LoVo (cell line): Measurements from ENCODE around the gene SEC31A.

Source experiments
- DNase-seq: peaks from one replicate; pipeline ENCODE4 v3.0.0-alpha.2; 2016; ENCODE audit warnings: low spot score

Gene SEC31A

DNA sequence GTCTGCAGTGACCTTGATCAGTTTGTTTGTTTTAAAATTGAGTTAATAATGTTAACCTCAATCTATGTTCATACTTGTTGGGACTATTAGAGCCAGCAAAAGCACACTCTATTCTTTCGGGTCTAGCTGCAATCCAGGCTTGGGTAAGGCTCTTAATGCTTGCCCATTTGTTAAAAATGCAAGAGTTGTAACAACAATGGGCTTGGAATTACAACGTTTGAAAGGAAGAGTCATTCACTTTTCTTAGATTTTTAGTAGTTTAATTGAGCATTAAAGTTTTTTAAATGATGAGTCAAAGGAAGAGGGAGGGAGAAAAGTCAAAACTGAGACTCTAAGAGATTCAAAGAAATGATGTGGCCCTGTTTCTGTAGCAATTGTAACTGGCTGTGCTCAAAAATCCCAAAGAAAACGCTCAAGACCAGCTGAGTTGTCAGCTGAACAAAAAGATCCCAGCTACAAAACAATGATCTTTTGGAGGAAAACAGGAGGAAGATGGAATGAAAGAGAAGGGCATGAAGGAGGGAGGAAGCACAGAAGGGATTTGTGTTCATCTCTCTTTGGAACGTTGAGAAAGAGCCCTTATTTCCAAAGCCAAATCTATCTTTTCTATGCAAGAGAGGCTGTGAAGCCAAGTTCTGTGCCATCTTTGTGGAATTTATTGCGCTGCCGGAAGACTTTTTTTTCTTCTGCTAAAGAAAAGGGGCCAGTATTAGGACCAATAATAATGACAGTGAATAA lies 97.9 kb downstream of the SEC31A start:
- DNase-seq = no peak

DNA sequence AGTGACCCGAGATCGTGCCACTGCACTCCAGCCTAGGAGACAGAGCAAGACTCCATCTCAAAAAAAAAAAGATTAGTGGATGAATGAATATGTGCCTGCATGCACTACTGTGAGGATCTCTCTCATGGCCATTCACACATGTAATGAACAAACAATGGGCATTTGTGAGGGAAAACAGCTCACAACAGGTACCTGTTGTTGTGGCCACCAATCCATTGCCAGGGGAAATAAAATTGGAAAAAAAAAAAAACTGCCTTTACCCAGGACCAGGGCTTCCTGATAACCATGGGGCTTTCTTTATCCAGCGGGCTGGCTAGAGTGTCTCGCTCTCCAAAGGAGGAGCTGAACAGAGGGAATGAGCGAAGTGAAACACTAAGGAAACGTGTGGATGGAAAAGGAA lies 99.8 kb downstream of the SEC31A start:
- DNase-seq = no peak

DNA sequence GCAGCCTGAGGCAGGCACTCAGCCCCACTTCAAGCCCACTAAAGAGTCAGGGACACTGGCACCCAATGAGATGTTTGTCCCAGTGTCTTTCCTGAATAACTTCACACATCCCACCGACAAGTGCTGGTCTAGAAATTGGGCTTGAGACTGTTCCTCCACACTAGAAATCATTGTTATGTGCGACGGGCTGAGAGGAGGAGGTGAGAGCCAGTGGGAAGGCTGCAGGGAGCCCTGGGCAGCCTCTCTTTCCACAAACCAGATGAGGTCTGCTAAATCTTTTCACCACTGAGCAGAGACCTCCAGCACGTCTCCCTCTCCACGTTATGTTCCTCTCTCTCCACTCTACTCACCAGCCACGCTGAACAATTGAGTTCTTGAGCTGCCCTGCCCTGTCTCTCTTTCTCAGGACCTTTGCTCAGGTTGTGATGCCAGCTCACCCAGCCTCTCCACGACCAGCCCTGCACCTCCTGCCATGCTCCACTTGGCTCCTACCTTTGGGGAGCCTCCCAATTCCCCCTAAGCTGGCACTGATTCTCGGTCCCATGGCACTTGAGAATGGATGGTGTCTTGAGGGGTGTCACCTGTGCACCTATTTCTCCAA lies 100.8 kb downstream of the SEC31A start:
- DNase-seq = no peak

DNA sequence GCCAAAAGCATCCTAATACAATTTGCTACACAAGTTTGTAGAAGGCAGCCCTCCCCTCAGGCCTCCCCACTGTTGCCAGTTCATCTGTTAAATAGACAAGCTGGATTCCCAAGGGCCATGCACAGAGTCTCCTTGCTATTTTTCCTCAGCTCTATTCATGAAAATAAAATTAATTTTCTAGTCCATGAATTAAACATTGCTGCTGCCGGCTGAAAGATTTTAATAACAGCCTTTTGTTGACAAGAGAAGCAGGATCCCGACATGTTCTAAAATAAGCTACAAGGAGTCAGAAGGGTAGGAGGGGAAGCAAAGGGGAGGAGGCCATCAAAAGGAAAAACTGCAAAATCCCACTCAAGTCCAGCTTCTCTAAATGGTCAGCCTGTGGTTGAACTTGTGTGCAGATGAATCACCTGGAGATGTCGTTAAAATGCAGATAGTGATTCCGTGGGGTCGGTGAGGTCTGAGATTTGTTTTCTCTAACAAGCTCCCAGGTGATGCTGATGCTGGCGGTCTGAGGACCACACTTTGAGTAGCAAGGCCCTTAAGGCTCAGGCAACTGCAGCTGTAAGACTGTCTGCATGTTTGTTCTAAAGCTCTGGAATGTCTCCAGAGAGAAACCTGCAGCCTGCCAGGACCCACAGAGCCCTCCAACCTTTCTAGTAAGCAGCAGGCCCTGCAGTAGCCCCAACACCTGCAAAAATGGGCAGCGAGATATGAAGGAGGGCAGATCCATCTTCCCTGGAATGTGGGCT lies 101.8 kb downstream of the SEC31A start:
- DNase-seq = no peak

DNA sequence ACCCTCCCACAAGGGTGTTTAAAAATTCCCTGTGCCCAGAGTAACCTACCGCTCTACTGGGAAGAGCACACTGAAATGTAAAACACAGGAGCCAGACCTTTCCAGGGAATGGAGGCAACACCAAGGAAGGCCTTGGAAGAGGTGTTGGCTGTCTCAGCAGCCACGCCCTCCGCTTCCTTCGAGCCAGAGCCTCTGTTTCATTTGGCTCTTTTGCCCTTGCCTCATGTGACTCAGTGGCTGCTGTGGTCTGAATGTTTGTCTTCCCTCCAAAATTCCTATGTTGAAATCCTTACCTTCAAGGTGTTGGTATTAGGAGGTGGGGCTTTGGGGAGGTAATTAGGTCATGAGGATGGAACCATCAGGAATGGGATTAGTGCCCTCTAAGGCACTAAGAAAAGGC lies 103.6 kb downstream of the SEC31A start:
- DNase-seq = peak; percentile 72

DNA sequence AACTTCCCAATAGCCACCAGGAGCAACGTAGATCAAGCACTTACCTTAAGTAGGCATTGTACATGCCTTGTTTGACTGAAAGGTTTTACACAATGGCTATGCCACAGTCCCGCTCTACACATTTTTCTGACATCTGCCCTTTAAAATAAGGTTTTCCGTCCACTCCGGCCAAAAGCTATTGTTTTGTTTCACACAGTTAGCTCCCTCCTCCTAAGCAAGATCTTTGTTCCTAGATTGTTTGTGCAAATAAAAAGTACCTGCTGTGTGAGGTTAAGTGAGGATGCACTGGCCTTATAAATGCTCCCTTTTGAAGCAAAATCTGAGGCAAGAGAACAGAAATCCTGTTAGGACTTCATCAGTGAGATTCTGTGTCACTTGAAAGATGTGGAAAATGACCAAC lies 104.1 kb downstream of the SEC31A start:
- no peak for DNase-seq

DNA sequence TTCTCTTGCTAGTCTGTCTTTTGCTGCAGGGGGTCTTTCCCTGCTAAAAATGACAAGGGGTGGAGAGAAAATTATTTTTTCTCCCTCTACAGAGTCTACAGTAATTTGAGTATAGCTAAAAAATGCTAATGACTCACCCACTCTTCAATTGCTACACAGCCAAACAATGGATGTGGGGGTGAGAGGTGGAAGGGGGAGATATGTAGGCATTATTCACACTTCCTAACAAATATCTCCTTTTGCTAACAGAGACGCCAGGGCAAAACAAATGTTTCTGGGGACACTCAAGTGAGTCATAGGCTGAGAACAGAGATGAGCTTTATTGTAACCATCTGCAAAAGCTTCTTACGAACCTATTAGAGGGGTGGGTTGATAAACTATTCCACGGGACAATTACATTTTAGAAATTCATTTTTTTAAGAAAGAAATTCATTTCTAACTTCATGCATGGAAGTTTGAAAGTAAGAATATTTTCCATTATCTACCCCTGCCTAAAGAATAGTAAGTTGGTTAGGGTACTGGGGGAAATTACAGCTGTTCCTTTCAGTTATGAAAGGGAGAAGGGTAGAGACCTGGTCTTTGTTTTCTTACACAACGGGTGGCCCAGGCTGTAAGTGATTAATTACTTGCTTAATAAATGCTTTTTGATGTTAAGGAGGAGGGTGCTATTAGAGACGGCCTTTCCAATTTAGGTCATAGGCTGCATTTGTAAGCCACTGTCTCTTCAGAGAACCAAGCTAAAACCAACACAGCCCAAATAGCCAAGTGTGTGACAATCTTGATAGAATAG lies 105.1 kb downstream of the SEC31A start:
- DNase-seq = no peak

DNA sequence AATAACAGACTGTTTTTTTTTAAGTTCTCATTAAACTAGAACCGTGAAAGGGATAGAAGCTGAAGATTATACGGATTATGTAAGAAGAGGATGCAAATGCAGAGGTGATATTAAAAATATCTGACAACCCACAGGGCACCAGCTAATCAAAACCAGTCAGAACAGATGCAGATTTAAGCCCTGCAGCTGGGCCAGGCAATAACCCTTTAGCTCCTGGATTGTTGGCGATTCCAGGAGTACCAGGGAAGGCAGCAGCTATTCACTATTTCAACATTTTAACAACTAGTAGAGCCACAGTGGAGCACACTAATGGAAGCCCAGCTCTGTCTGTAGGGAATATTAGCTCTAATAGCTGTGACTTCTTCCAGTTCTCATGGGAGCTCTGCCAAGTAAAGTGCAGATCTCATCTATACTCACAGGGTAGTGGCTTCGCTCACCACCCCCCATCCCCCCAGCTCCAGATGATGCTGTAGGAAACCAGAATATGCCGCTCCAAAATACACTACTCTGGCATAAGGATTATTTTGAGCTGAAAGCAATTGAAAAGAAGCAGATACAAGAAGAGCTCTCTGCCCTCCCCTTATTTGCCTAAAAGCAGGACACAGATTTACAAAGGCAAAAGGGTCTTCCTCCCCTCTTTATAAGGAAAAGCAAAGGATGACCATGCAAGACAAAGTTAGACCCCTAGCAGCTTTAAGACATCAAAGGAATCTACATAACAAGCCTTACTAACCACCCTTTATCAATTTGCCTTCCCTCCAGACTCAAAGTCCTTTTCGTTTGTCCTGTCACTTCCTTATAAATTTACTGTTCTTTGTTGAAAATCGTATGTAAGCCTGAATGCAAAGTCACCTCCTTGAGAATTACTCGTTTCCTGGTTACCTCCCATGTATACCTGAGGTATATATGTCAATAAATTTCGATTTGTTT lies 106.0 kb downstream of the SEC31A start:
- DNase-seq = no peak

DNA sequence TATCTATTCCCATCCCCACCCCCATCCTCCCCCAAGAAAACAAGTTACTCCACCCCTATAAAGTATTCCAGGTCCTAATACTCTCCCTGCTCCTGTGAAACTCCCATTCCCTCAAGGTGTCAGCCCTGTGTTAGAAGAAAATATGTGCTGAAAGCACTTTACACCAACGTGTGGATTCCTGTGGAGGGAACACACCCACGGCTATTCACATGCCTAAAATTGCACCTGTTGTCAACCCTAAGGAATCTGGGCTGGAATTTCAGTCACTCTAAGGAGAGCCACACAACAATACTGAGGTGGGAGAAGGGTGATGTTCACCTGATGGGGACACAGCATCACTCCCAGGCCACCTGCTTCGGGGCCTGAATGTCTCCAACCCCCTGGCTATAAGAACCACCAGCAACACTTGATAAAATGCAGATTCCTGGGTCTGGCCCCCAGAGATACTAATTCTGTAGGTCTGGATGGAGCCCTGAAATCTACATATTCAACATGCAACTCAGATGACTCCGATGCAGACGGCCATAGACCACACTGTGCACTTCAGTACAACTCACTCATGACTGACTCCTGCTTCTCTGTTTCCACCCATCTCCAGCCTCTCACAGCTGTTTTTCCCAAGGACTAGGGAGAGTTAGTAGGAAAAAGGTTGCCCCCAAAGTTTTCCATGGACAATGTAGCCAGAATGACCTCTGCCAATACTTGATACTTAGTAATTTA lies 108.2 kb downstream of the SEC31A start:
- peak; percentile 47 for DNase-seq

DNA sequence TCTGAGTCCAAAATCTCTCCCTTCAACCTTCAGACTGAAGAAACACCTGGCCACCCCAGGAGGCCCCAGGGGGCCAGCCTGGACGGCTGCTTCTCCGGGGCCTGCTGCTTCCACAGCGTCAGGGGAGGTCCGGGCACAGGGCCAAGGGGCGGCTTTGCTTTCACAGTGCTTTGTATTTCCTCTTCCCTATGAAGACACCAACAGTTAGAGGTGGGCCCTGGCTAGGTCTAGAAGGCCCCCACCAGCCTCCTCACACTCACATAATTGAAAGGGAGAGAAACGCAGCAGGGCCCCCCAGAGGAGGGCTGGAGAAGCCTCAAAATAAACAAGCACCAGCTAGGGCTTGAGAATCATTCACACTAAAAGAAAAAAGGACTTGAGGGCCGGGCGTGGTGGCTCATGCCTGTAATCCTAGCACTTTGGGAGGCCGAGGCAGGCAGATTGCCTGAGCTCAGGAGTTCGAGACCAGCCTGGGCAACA lies 110.2 kb downstream of the SEC31A start:
- peak; percentile 73 for DNase-seq

DNA sequence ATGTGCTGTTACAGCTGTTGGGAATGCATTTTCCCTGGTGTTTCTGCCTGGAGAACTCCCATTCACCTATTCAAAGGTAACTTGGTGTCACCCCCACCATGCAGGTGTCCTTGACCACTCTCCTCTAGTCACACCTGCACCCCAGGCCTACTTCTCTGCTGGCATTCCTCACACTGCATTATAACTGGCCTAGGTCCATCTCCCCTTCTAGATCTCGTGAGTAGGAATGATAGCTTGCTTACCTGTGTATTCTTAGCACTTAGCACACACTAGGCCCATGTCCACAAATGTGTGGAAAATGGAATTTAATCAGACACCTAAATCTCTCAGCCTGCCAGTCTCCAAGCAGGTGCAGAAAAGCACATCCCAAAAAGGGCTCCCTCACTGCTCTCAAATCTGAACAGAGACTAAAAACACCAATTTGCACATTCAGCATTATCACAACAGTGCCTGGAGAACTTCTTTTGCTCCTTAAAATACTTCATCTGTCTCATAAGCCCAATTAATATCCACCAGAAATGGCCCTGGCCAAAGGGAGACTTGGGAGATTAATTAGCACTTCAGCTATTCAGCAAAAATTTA lies 110.7 kb downstream of the SEC31A start:
- no peak for DNase-seq

DNA sequence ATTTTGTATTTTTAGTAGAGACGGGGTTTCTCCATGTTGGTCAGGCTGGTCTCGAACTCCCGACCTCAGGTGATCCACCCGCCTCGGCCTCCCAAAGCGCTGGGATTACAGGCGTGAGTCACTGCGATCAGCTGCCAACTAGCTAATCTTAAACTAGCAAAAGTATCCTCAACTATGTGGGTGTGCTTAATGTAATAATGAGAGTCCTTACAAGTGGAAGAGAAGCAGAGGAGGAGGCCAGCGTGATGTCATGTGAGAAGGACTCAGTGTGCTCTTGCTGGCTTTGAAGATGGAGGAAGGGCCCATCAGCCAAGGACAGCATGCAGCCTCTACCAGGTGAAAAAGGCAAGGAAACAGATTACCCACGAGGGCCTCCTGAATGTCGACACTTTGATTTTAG lies 111.9 kb downstream of the SEC31A start:
- no peak for DNase-seq

DNA sequence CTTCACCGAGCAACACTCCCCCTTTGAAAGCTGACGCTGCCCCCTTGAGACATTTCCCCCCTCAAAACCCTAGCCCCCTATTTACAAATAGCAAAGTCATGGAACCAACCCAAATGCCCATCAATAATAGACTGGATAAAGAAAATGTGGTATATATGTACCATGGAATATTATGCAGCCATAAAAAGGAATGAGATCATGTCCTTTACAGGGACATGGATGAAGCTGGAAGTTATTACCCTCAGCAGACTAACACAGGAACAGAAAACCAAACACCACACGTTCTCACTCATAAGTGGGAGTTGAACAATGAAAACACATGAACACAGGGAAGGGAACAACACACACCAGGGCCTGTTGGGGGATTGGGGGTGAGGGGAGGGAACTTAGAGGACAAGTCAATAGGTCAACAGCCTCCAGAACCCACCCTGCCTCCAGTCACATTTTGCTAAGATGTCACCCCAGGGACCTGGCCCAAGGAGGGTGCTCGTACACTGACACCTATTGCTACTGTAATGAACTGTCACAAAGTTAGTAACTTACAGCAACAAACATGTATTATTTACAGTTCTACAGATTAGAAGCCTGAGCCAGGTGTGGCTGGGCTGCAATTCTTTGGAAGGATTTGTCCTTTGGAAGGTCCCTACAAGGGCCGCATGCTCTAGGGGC lies 113.0 kb downstream of the SEC31A start:
- DNase-seq = no peak

DNA sequence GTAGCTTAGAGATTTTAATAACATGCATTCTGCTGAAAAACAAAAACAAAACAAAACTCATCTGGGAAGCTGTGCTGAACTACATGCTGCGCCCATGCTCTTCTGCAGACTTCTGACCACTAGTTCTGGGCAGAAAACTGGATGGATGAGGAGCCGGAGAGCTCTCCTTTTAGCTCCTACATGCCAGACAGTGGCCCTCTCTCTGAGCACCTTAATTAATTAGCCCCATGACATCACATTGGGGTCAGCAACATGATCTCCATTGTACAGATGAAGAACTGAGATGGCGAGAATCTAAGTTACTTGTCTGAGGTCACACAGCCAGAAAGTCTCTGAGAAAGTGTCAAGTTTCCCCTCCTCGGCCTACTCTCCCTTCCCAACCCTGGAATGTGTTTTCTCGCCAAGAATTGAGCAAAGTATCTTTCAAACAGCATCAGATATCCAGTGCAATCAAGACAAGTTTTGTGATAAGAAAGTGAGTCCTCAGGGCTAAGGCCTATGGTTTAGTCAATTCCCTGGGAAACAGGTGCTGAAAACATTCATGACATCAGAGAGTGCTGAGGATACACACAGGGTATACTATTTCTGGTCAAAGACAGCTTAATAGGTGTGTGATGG lies 113.9 kb downstream of the SEC31A start:
- DNase-seq = no peak

DNA sequence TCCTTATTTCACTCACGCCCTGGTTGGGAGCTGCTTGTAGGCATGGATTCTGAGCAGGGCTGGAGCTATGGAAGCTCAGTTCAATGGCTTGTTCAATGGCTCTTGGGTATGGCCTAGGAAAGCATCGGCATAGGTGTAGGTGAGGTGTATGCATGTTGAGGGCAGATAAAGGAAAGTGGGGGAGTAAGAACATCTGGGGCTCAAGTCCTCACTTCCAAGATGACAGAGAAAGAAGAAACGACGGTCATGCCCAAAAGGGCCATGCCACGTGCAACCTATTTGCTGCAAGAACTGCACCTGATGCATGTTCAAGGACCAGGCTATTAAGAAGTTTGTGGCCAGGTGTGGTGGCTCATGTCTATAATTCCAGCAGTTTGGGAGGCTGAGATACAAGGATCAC lies 115.7 kb downstream of the SEC31A start:
- DNase-seq = no peak

DNA sequence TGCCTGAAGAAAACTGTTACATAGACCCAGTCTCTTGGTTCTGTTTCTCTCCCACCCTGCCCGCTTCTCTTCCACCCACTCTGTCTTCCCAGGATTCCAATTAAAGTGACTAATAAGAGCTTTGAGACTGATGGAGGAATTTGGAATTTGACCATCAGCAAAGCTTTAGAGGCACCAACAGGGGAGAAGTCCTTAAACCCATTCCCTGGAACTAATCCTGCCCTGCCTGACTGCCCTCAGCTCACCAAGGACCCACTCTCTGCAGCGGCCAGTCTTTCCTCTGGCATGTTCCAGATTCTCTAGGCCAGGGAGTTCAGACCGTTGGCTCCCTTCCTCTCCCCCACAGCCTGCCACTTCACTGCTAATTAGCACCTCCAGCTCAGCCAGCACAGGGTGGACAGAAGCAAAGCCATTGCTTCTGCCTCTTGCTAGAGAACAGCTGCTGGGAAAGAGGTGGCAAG lies 116.2 kb downstream of the SEC31A start:
- DNase-seq = no peak

DNA sequence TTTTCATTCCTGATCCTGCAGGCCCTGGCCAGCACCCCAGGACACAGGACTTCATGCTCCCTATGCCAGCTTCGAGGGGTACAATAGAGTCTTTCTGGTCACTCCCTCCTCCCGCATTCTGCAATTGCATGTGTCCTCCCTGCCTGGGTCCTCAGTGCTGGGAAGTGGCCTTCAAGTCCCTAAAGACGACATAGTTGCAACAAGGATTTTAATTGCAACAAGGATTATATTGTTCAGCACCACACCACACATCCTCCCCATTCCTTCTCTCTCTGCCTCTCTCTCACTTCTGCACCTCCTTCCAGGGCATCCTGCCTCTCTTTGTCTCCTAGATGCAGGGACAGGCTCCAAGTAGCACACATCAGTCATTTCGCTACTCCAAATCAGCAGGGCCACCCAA lies 117.9 kb downstream of the SEC31A start:
- no peak for DNase-seq

DNA sequence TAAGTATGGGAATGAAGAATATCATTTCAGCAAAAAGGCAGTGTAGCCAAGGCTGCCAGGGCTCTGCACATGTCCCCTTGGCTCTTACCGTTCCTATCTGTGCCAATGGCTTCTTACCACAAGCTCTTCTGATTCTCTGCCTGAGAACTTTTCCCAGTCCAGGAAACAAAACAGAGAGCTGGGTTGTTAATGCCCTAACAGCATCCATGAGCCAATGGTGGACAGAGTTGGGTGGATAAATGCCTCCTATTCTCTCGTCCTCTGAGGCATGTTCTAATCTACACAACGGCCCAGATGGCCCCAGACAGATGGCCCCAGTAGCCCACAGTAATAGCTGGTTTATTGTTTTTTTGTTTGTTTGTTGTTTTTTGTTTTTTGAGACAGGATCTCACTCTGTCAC lies 120.3 kb downstream of the SEC31A start:
- no peak for DNase-seq
